Dedifferentiated amniotic fluid mesenchymal stem cell (primary cell): ENCODE results near the gene PIAS3.
"Not testable (repeated sequence)": the region's sequence is repeated elsewhere in the genome, so short reads cannot be mapped to it uniquely, and the experiment has no call there.

Experiments
- DNase-seq: peaks from one replicate; pipeline ENCODE4 v3.0.0-alpha.2; 2016; ENCODE audit errors: extremely low spot score

The PIAS3 gene

GRCh38 chr1:145874646-145875045 is 15.8 kb upstream of the PIAS3 start:
- no peak for DNase-seq

- no peak for DNase-seq
Measured at GRCh38 chr1:145871994-145872924, 13.4 kb upstream of the PIAS3 start.

GRCh38 chr1:145868232-145868631 is 9.4 kb upstream of the PIAS3 start:
- DNase-seq: no peak

GRCh38 chr1:145863282-145864018 is 4.6 kb upstream of the PIAS3 start:
- no peak for DNase-seq

- DNase-seq: peak; percentile 84
Measured at GRCh38 chr1:145859491-145860023, 676 bp upstream of the PIAS3 start.

- DNase-seq: no peak
Measured at GRCh38 chr1:145858238-145858900, 512 bp downstream of the PIAS3 start.

- no peak for DNase-seq
Measured at GRCh38 chr1:145857170-145857569, 1.7 kb downstream of the PIAS3 start.

GRCh38 chr1:145855426-145855948 is 3.4 kb downstream of the PIAS3 start:
- DNase-seq: no peak

- DNase-seq: peak; percentile 59
Measured at GRCh38 chr1:145849356-145850160, 9.3 kb downstream of the PIAS3 start.

GRCh38 chr1:145847827-145848226 is 11.1 kb downstream of the PIAS3 start:
- no peak for DNase-seq

GRCh38 chr1:145846201-145846612 is 12.7 kb downstream of the PIAS3 start:
- no peak for DNase-seq

GRCh38 chr1:145845514-145846161 is 13.2 kb downstream of the PIAS3 start, which contains the start of gene NUDT17:
Gene NUDT17 (plus strand): TSS chr1:145845630. CDS start chr1:145845641, 11 bp downstream.
- peak; percentile 69 for DNase-seq

- DNase-seq: no peak
Measured at GRCh38 chr1:145845144-145845513, 13.8 kb downstream of the PIAS3 start.

- DNase-seq: no peak
Measured at GRCh38 chr1:145843031-145843430, 15.8 kb downstream of the PIAS3 start.

GRCh38 chr1:145837656-145838055 is 21.2 kb downstream of the PIAS3 start:
- no peak for DNase-seq

GRCh38 chr1:145830810-145831209 is 28.1 kb downstream of the PIAS3 start:
- not testable (repeated sequence) for DNase-seq

- DNase-seq: no peak
Measured at GRCh38 chr1:145828367-145829026, 30.4 kb downstream of the PIAS3 start.

- DNase-seq: no peak
Measured at GRCh38 chr1:145827966-145828365, 30.9 kb downstream of the PIAS3 start.

GRCh38 chr1:145826030-145826429 is 32.9 kb downstream of the PIAS3 start:
- no peak for DNase-seq

- DNase-seq: no peak
Measured at GRCh38 chr1:145824499-145824842, 34.4 kb downstream of the PIAS3 start.
